Mesenchymal stem cell (in vitro differentiated cells and primary cell): ENCODE results near the gene TENT4B.

Experiments used
- DNase-seq: peaks from one replicate; pipeline ENCODE4 v3.0.0-alpha.2; 2013
- H2AFZ ChIP-seq: one replicate; pipeline ENCODE4 v1.6.1; 2013; ENCODE audit warnings: low read depth, mild to moderate bottlenecking, control low read depth, inconsistent platforms, low read length, moderate library complexity
- H2AK5ac ChIP-seq: 2 replicates; pipeline ENCODE4 v1.6.1; 2013; ENCODE audit warnings: low read length, moderate library complexity, mild to moderate bottlenecking, inconsistent platforms; ENCODE audit not compliant: severe bottlenecking
- H2BK120ac ChIP-seq: one replicate; pipeline ENCODE4 v1.6.1; 2013; ENCODE audit warnings: low read depth, mild to moderate bottlenecking, inconsistent platforms, low read length, moderate library complexity
- H2BK12ac ChIP-seq, 2 experiments: one replicate each; pipeline ENCODE4 v1.6.1; 2013; ENCODE audit warnings: inconsistent platforms in 2 of 2, low read length in 2 of 2, mild to moderate bottlenecking in 2 of 2, moderate library complexity in 2 of 2, control low read depth in 1 of 2
- H2BK15ac ChIP-seq: one replicate; pipeline ENCODE4 v1.6.1; 2013; ENCODE audit warnings: mild to moderate bottlenecking, low read depth, inconsistent platforms; ENCODE audit not compliant: poor library complexity, severe bottlenecking
- H2BK5ac ChIP-seq: 2 replicates; pipeline ENCODE4 v1.6.1; 2013; ENCODE audit warnings: low read depth, mild to moderate bottlenecking, low read length, control low read depth, inconsistent platforms; ENCODE audit not compliant: poor library complexity, severe bottlenecking
- H3K14ac ChIP-seq, 2 experiments: one replicate each; pipeline ENCODE4 v1.6.1; 2013; ENCODE audit warnings: inconsistent platforms in 2 of 2, low read length in 2 of 2, control low read depth in 1 of 2, mild to moderate bottlenecking in 1 of 2, moderate library complexity in 1 of 2
- H3K18ac ChIP-seq, 2 experiments: one replicate each; pipeline ENCODE4 v1.6.1; 2013; ENCODE audit warnings: inconsistent platforms in 2 of 2, low read length in 2 of 2, control low read depth in 1 of 2, low read depth in 1 of 2, mild to moderate bottlenecking in 1 of 2
- H3K23ac ChIP-seq, 2 experiments: one replicate each; pipeline ENCODE4 v1.6.1; 2013; ENCODE audit warnings: inconsistent platforms in 2 of 2, low read length in 2 of 2, mild to moderate bottlenecking in 2 of 2, moderate library complexity in 2 of 2, control low read depth in 1 of 2
- H3K27ac ChIP-seq: 2 replicates; pipeline ENCODE4 v1.5.1; 2013; ENCODE audit warnings: mild to moderate bottlenecking, moderate library complexity, low read length, control low read depth, inconsistent platforms; ENCODE audit not compliant: poor library complexity, severe bottlenecking
- H3K27me3 ChIP-seq, 2 experiments: 2 replicates each; pipeline versions ENCODE4 v1.6.1 to v1.7.0; 2013; ENCODE audit warnings: low read length in 2 of 2, mild to moderate bottlenecking in 2 of 2, moderate library complexity in 2 of 2, control low read depth in 1 of 2, inconsistent platforms in 1 of 2; ENCODE audit not compliant: control insufficient read depth in 1 of 2, insufficient read depth in 1 of 2
- H3K36me3 ChIP-seq, 2 experiments: 2 replicates each; pipeline versions ENCODE4 v1.6.1 to v1.7.0; 2013; ENCODE audit warnings: low read length in 2 of 2, control low read depth in 1 of 2, inconsistent platforms in 1 of 2, low read depth in 1 of 2, mild to moderate bottlenecking in 1 of 2; ENCODE audit not compliant: insufficient read depth in 2 of 2, control insufficient read depth in 1 of 2
- H3K4ac ChIP-seq, 2 experiments: one replicate each; pipeline ENCODE4 v1.6.1; 2013; ENCODE audit warnings: inconsistent platforms in 2 of 2, low read length in 2 of 2, mild to moderate bottlenecking in 2 of 2, moderate library complexity in 2 of 2, control low read depth in 1 of 2, low read depth in 1 of 2
- H3K4me1 ChIP-seq: 2 replicates; pipeline ENCODE4 v1.6.1; 2013; ENCODE audit warnings: low read depth, low read length, control low read depth; ENCODE audit not compliant: control insufficient read depth, insufficient read depth
- H3K4me2 ChIP-seq: 2 replicates; pipeline ENCODE4 v1.6.1; 2013; ENCODE audit warnings: low read length, mild to moderate bottlenecking, inconsistent platforms; ENCODE audit not compliant: poor library complexity, severe bottlenecking
- H3K4me3 ChIP-seq, 2 experiments: 2 replicates each; pipeline versions ENCODE4 v1.5.1 to v1.7.0; 2013; ENCODE audit warnings: low read length in 2 of 2, mild to moderate bottlenecking in 2 of 2, control low read depth in 1 of 2, low read depth in 1 of 2; ENCODE audit not compliant: insufficient read depth in 1 of 2
- H3K79me1 ChIP-seq: replicated peaks from 2 replicates; pipeline ENCODE4 v1.6.1; 2013; ENCODE audit warnings: mild to moderate bottlenecking, control low read depth, low read length, inconsistent platforms; ENCODE audit not compliant: poor library complexity, severe bottlenecking
- H3K9ac ChIP-seq: 2 replicates; pipeline ENCODE4 v1.7.0; 2013; ENCODE audit warnings: mild to moderate bottlenecking, low read length, moderate library complexity
- H3K9me3 ChIP-seq: 2 replicates; pipeline ENCODE4 v1.7.0; 2013; ENCODE audit warnings: mild to moderate bottlenecking, low read length; ENCODE audit not compliant: control insufficient read depth
- H4K8ac ChIP-seq: one replicate; pipeline ENCODE4 v1.6.1; 2013; ENCODE audit warnings: inconsistent platforms, mild to moderate bottlenecking, low read length, moderate library complexity
- H4K91ac ChIP-seq: one replicate; pipeline ENCODE4 v1.6.1; 2013; ENCODE audit warnings: mild to moderate bottlenecking, low read length, inconsistent platforms
- whole genome bisulfite sequencing: methylation state at CpG from one replicate; pipeline ENCODE4 v1.1.7; 2013; ENCODE audit warnings: mixed read lengths; 5-methylcytosine and 5-hydroxymethylcytosine counted together

TENT4B gene

GRCh38 chr16:50201787-50202186, 48.7 kb downstream of the TENT4B start:
- DNase-seq, result peak; percentile 42
- Histone ChIP-seq H3K4me2 (no peak overlapping the region), H2AK5ac (no peak overlapping the region), H3K14ac (no peak overlapping the region), H3K23ac (no peak overlapping the region), H3K18ac (no peak overlapping the region), H3K9me3 (no peaks in the 10 kb centered on the region), H3K9ac (peak overlapping the region; percentile 90), H3K27ac (no peak overlapping the region), H2BK15ac (no peak overlapping the region), H2BK12ac (no peak overlapping the region), H3K36me3 (no peaks in the 10 kb centered on the region), H3K4ac (no peak overlapping the region), H2BK5ac (no peak overlapping the region), H3K4me1 (peaks cover 12% of the 10 kb centered on the region), H3K4me3 (peak overlapping the region in 1 of 2 experiments; percentile 63), H2BK120ac (no peak overlapping the region), H2AFZ (no peak overlapping the region), H4K91ac (no peak overlapping the region), H3K79me1 (peaks cover 24% of the 10 kb centered on the region), H4K8ac (no peak overlapping the region), H3K27me3 (no peaks in the 10 kb centered on the region)
- WGBS, result no CpG with 5 or more reads among the region's 3 CpGs

- Histone ChIP-seq H3K23ac (no peak overlapping the region), H2BK12ac (no peak overlapping the region), H2AFZ (no peak overlapping the region), H3K4me1 (peaks cover 12% of the 10 kb centered on the region), H3K18ac (peak overlapping the region in 1 of 2 experiments; percentile 72), H2BK15ac (no peak overlapping the region), H3K36me3 (no peaks in the 10 kb centered on the region), H3K4ac (no peak overlapping the region), H3K79me1 (peaks cover 20% of the 10 kb centered on the region), H3K9me3 (no peaks in the 10 kb centered on the region), H2BK5ac (no peak overlapping the region), H4K8ac (no peak overlapping the region), H4K91ac (no peak overlapping the region), H3K27ac (peak overlapping the region; percentile 92), H3K4me3 (peak overlapping the region in 1 of 2 experiments; percentile 63), H2BK120ac (no peak overlapping the region), H2AK5ac (peak overlapping the region; percentile 46), H3K9ac (peak overlapping the region; percentile 90), H3K4me2 (peak overlapping the region; percentile 46), H3K14ac (no peak overlapping the region), H3K27me3 (no peaks in the 10 kb centered on the region)
- WGBS, result 29% methylated on average over 5 of the region's 5 CpGs
- peak; percentile 93 for DNase-seq
These were observed 50.0 kb downstream of the TENT4B start for GRCh38 chr16:50202926-50203624.

- Histone ChIP-seq H4K8ac (peak overlapping the region; percentile 27), H3K9ac (peak overlapping the region; percentile 90), H3K14ac (no peak overlapping the region), H3K79me1 (peaks cover 19% of the 10 kb centered on the region), H4K91ac (peak overlapping the region; percentile 79), H3K27me3 (no peaks in the 10 kb centered on the region), H2BK120ac (peak overlapping the region; percentile 36), H3K18ac (peak overlapping the region; percentile 67 to 72), H2BK12ac (peak overlapping the region in 1 of 2 experiments; percentile 80), H2BK15ac (no peak overlapping the region), H2BK5ac (no peak overlapping the region), H3K4me2 (no peak overlapping the region), H3K4me3 (no peak overlapping the region), H3K36me3 (no peaks in the 10 kb centered on the region), H3K23ac (peak overlapping the region in 1 of 2 experiments; percentile 14), H3K4me1 (peaks cover 14% of the 10 kb centered on the region), H2AK5ac (peak overlapping the region; percentile 46), H3K4ac (peak overlapping the region in 1 of 2 experiments; percentile 24), H2AFZ (no peak overlapping the region), H3K9me3 (no peaks in the 10 kb centered on the region), H3K27ac (peak overlapping the region; percentile 81)
- WGBS, result 88% methylated on average over 6 of the region's 6 CpGs
- DNase-seq, result no peak
These were observed 50.6 kb downstream of the TENT4B start for GRCh38 chr16:50203681-50204080.

- Histone ChIP-seq H2AFZ (no peak overlapping the region), H3K79me1 (peaks cover 17% of the 10 kb centered on the region), H3K4me3 (no peak overlapping the region), H2BK12ac (no peak overlapping the region), H3K27me3 (no peaks in the 10 kb centered on the region), H3K4ac (no peak overlapping the region), H3K23ac (no peak overlapping the region), H3K14ac (no peak overlapping the region), H2BK120ac (no peak overlapping the region), H3K4me1 (peaks cover 13% of the 10 kb centered on the region), H3K36me3 (no peaks in the 10 kb centered on the region), H2BK15ac (no peak overlapping the region), H2AK5ac (no peak overlapping the region), H4K91ac (no peak overlapping the region), H3K27ac (no peak overlapping the region), H3K9me3 (no peaks in the 10 kb centered on the region), H3K9ac (peak overlapping the region; percentile 90), H3K18ac (peak overlapping the region in 1 of 2 experiments; percentile 39), H2BK5ac (no peak overlapping the region), H3K4me2 (no peak overlapping the region), H4K8ac (no peak overlapping the region)
- 73% methylated on average over 6 of the region's 6 CpGs for WGBS
- peak; percentile 42 for DNase-seq
These were observed 51.5 kb downstream of the TENT4B start for GRCh38 chr16:50204453-50205108.
